Measurements from ENCODE around the gene NOL4L. TPM values are rescaled to one million over a fixed set of nuclear protein-coding genes. Genes with fewer than 3 reads are reported as not detected.

Gene NOL4L
- total and polyA plus RNA-seq, 2 experiments from 2014 or later: 38.8 to 39.2 TPM

DNA sequence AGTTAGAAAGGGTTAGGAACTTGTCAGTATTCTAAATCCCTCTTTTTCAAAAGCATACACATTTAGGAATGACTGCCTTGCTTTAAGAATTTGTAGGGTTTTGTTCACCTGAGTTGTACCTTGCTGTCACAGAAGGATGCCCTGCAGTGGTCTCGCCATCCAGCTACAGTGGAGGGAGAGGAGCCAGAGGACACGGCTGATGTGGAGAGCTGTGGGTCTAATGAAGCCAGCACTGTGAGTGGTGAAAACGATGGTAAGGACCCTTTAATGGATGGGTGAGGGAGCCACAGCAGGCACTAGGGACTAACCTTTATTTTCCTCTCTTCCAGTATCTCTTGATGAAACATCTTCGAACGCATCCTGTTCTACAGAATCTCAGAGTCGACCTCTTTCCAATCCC is 157.1 kb downstream of the NOL4L start:
- Mint-ChIP-seq H3K9me3 (no peaks in the 10 kb centered on the region), H3K27ac (no peak overlapping the region), H3K4me1 (no peaks in the 10 kb centered on the region), H3K4me3 (no peak overlapping the region), H3K36me3 (ENCODE audit: low read depth) (peaks cover 7% of the 10 kb centered on the region; the same call in 2 of the 3 replicates), H3K27me3 (ENCODE audit: insufficient read depth, low read depth, poor library complexity) (no peaks in the 10 kb centered on the region)
- DNase-seq (ENCODE audit: low spot score): no peak
- no peaks in the 10 kb centered on the region for H3K79me2 ChIP-seq (replicated peaks; ENCODE audit: insufficient read depth)
- H3K27ac ChIP-seq (ENCODE audit: low read depth): no peak overlapping the region
- H3K36me3 ChIP-seq (ENCODE audit: insufficient read depth): peaks cover 12% of the 10 kb centered on the region
- no peaks in the 10 kb centered on the region for H3K27me3 ChIP-seq (ENCODE audit: insufficient read depth)
- H4K20me1 ChIP-seq (replicated peaks; ENCODE audit: insufficient read depth): peaks cover 26% of the 10 kb centered on the region
- H3K4me2 ChIP-seq: no peak overlapping the region
- no peaks in the 10 kb centered on the region for H3K4me1 ChIP-seq (ENCODE audit: insufficient read depth)
- H3F3A ChIP-seq (replicated peaks; ENCODE audit: low read depth): peaks cover 6% of the 10 kb centered on the region; the same call in 1 of the 2 replicates
- no peak overlapping the region for H2AFZ ChIP-seq
- no peaks in the 10 kb centered on the region for H3K9me2 ChIP-seq (ENCODE audit: insufficient read depth)
- no peak overlapping the region for H3K4me3 ChIP-seq
- TF ChIP-seq POLR2AphosphoS5 (IDR thresholded peaks at IDR 0.05; ENCODE audit: low read depth) (no peak), ZNF331 (CRISPR knock-in tag; IDR thresholded peaks at IDR 0.05; ENCODE audit: low read depth) (no peak), EZH2phosphoT487 (IDR thresholded peaks at IDR 0.05; ENCODE audit: unreplicated experiment) (no peak), NANOG (IDR thresholded peaks at IDR 0.05; ENCODE audit: borderline replicate concordance) (no peak), ZNF114 (CRISPR knock-in tag; IDR thresholded peaks at IDR 0.05) (no peak), EZH2 (IDR thresholded peaks at IDR 0.05; ENCODE audit: low read depth, unreplicated experiment) (no peak), CREB1 (CRISPR knock-in tag; IDR thresholded peaks at IDR 0.05; ENCODE audit: low read depth) (no peak), JUNB (IDR thresholded peaks at IDR 0.05; ENCODE audit: unreplicated experiment) (no peak)
- TF ChIP-seq, protein P1, sequence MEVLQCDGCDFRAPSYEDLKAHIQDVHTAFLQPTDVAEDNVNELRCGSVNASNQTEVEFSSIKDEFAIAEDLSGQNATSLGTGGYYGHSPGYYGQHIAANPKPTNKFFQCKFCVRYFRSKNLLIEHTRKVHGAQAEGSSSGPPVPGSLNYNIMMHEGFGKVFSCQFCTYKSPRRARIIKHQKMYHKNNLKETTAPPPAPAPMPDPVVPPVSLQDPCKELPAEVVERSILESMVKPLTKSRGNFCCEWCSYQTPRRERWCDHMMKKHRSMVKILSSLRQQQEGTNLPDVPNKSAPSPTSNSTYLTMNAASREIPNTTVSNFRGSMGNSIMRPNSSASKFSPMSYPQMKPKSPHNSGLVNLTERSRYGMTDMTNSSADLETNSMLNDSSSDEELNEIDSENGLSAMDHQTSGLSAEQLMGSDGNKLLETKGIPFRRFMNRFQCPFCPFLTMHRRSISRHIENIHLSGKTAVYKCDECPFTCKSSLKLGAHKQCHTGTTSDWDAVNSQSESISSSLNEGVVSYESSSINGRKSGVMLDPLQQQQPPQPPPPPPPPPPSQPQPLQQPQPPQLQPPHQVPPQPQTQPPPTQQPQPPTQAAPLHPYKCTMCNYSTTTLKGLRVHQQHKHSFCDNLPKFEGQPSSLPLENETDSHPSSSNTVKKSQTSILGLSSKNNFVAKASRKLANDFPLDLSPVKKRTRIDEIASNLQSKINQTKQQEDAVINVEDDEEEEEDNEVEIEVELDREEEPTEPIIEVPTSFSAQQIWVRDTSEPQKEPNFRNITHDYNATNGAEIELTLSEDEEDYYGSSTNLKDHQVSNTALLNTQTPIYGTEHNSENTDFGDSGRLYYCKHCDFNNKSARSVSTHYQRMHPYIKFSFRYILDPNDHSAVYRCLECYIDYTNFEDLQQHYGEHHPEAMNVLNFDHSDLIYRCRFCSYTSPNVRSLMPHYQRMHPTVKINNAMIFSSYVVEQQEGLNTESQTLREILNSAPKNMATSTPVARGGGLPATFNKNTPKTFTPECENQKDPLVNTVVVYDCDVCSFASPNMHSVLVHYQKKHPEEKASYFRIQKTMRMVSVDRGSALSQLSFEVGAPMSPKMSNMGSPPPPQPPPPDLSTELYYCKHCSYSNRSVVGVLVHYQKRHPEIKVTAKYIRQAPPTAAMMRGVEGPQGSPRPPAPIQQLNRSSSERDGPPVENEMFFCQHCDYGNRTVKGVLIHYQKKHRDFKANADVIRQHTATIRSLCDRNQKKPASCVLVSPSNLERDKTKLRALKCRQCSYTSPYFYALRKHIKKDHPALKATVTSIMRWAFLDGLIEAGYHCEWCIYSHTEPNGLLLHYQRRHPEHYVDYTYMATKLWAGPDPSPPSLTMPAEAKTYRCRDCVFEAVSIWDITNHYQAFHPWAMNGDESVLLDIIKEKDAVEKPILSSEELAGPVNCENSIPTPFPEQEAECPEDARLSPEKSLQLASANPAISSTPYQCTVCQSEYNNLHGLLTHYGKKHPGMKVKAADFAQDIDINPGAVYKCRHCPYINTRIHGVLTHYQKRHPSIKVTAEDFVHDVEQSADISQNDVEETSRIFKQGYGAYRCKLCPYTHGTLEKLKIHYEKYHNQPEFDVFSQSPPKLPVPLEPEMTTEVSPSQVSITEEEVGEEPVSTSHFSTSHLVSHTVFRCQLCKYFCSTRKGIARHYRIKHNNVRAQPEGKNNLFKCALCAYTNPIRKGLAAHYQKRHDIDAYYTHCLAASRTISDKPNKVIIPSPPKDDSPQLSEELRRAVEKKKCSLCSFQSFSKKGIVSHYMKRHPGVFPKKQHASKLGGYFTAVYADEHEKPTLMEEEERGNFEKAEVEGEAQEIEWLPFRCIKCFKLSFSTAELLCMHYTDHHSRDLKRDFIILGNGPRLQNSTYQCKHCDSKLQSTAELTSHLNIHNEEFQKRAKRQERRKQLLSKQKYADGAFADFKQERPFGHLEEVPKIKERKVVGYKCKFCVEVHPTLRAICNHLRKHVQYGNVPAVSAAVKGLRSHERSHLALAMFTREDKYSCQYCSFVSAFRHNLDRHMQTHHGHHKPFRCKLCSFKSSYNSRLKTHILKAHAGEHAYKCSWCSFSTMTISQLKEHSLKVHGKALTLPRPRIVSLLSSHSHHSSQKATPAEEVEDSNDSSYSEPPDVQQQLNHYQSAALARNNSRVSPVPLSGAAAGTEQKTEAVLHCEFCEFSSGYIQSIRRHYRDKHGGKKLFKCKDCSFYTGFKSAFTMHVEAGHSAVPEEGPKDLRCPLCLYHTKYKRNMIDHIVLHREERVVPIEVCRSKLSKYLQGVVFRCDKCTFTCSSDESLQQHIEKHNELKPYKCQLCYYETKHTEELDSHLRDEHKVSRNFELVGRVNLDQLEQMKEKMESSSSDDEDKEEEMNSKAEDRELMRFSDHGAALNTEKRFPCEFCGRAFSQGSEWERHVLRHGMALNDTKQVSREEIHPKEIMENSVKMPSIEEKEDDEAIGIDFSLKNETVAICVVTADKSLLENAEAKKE (CRISPR knock-in tag; IDR thresholded peaks at IDR 0.05): no peak
- TF ChIP-seq, protein P2, sequence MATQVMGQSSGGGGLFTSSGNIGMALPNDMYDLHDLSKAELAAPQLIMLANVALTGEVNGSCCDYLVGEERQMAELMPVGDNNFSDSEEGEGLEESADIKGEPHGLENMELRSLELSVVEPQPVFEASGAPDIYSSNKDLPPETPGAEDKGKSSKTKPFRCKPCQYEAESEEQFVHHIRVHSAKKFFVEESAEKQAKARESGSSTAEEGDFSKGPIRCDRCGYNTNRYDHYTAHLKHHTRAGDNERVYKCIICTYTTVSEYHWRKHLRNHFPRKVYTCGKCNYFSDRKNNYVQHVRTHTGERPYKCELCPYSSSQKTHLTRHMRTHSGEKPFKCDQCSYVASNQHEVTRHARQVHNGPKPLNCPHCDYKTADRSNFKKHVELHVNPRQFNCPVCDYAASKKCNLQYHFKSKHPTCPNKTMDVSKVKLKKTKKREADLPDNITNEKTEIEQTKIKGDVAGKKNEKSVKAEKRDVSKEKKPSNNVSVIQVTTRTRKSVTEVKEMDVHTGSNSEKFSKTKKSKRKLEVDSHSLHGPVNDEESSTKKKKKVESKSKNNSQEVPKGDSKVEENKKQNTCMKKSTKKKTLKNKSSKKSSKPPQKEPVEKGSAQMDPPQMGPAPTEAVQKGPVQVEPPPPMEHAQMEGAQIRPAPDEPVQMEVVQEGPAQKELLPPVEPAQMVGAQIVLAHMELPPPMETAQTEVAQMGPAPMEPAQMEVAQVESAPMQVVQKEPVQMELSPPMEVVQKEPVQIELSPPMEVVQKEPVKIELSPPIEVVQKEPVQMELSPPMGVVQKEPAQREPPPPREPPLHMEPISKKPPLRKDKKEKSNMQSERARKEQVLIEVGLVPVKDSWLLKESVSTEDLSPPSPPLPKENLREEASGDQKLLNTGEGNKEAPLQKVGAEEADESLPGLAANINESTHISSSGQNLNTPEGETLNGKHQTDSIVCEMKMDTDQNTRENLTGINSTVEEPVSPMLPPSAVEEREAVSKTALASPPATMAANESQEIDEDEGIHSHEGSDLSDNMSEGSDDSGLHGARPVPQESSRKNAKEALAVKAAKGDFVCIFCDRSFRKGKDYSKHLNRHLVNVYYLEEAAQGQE (IDR thresholded peaks at IDR 0.05; ENCODE audit: unreplicated experiment): no peak
- TF ChIP-seq, protein P3, sequence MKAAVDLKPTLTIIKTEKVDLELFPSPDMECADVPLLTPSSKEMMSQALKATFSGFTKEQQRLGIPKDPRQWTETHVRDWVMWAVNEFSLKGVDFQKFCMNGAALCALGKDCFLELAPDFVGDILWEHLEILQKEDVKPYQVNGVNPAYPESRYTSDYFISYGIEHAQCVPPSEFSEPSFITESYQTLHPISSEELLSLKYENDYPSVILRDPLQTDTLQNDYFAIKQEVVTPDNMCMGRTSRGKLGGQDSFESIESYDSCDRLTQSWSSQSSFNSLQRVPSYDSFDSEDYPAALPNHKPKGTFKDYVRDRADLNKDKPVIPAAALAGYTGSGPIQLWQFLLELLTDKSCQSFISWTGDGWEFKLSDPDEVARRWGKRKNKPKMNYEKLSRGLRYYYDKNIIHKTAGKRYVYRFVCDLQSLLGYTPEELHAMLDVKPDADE (IDR thresholded peaks at IDR 0.05): no peak
- TF ChIP-seq, protein P4, sequence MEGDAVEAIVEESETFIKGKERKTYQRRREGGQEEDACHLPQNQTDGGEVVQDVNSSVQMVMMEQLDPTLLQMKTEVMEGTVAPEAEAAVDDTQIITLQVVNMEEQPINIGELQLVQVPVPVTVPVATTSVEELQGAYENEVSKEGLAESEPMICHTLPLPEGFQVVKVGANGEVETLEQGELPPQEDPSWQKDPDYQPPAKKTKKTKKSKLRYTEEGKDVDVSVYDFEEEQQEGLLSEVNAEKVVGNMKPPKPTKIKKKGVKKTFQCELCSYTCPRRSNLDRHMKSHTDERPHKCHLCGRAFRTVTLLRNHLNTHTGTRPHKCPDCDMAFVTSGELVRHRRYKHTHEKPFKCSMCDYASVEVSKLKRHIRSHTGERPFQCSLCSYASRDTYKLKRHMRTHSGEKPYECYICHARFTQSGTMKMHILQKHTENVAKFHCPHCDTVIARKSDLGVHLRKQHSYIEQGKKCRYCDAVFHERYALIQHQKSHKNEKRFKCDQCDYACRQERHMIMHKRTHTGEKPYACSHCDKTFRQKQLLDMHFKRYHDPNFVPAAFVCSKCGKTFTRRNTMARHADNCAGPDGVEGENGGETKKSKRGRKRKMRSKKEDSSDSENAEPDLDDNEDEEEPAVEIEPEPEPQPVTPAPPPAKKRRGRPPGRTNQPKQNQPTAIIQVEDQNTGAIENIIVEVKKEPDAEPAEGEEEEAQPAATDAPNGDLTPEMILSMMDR (conservative IDR thresholded peaks at IDR 0.05; ENCODE audit: low read depth in 2 of 2): no peak
- no peak for ATAC-seq

Measured in GM23338 (cell line).